ENCODE measurements around the gene GNG7. TPM values are rescaled to one million over a fixed set of nuclear protein-coding genes. Genes with fewer than 3 reads are reported as not detected.
A peak's percentile ranks its signal among the peaks of the same experiment; 100 is the strongest.

Gene GNG7
- total RNA-seq, 1 experiment from 2014 or later: 0.03 TPM

- Histone ChIP-seq H3K4me1 (replicated peaks) (peaks cover 20% of the 10 kb centered on the region), H3K27me3 (replicated peaks) (no peaks in the 10 kb centered on the region), H3K27ac (no peak overlapping the region), H3K4me3 (no peak overlapping the region), H3K36me3 (peaks cover 17% of the 10 kb centered on the region), H3K9me3 (replicated peaks) (peaks cover 11% of the 10 kb centered on the region)
- no peak for DNase-seq (ENCODE audit: low read depth in 1 of 2, low spot score in 2 of 2)
Measured at GRCh38 chr19:2482354-2483038, 220.0 kb downstream of the GNG7 start.

GRCh38 chr19:2481466-2481865 lies 221.0 kb downstream of the GNG7 start:
- H3K27me3 ChIP-seq (replicated peaks): no peaks in the 10 kb centered on the region
- peaks cover 28% of the 10 kb centered on the region for H3K36me3 ChIP-seq
- no peak for DNase-seq (ENCODE audit: low read depth in 1 of 2, low spot score in 2 of 2)
- no peak overlapping the region for H3K27ac ChIP-seq
- H3K9me3 ChIP-seq (replicated peaks): peaks cover 11% of the 10 kb centered on the region
- H3K4me1 ChIP-seq (replicated peaks): peaks cover 20% of the 10 kb centered on the region
- no peak overlapping the region for H3K4me3 ChIP-seq

DNA sequence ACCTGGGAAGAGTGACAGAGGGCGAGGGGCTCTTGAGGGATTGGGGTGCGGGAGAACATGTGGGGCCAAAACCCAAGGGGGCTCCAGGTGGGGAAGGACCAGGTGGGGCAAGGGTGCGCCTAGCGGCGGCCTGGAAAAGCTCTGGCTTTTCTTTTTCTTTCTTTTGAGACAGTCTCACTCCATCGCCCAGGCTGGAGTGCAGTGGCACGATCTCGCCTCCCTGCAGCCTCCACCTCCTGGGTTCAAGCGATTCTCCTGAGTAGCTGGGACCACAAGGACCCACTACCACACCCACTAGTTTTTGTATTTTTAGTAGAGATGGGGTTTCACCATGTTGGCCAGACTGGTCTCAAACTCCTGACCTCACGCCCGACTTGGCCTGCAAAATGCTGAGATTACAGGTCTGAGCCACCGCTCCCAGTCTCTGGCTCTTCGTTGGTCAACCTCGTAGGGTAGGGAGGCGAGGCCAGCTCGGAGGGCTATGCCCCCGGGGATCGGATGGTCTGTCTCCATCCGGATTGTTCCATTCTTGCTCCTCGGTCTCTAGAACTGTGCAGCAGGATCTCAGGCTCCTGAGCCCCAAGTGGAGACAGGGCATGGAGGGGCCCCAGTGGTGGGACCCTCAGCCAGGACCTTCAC lies 222.8 kb downstream of the GNG7 start:
- Histone ChIP-seq H3K4me1 (replicated peaks) (peaks cover 28% of the 10 kb centered on the region), H3K27me3 (replicated peaks) (no peaks in the 10 kb centered on the region), H3K36me3 (peaks cover 32% of the 10 kb centered on the region), H3K4me3 (no peak overlapping the region), H3K27ac (no peak overlapping the region), H3K9me3 (replicated peaks) (peaks cover 11% of the 10 kb centered on the region)
- no peak for DNase-seq (ENCODE audit: low read depth in 1 of 2, low spot score in 2 of 2)

DNA sequence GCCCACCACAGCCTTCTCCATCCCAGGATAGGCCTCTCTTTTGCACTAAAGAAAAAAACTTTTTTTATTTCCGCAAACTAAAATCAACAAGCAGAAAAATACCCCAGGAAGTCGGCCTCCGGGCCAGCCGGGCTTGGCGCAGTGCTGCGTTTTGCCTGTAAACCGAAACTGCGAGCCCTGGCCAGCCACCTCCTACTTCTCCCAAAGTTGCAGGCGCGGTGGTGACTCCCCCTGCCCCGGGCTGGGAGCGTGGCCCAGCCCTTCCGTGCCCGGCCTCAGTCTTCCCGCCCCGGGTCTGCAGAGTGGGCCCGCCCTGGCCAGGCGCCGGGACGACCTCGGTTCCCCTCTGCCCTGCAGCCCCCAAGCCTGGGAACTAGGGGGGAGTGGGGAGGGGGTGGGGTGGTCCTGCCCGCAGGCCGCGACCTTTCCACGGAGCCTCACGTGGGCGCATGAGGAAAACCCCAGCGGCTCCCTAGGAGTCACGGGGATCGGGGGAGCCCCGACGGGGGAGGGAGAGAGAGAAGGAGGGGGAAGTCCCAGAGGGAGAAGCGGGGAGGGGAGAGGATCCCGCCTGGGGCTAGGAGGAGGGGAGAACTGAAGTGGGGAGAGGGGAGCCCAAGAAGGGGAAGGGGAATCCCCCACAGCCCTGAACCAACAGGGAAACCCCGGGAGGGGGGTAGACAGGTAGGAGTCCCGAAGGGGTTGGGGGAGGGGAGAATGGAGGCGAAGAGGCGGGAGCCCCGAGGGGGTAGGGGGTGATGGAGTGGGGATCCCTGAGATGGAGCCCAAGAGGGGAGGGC lies 223.5 kb downstream of the GNG7 start:
- H3K4me1 ChIP-seq (replicated peaks): peaks cover 32% of the 10 kb centered on the region
- peaks cover 11% of the 10 kb centered on the region for H3K9me3 ChIP-seq (replicated peaks)
- DNase-seq (ENCODE audit: low read depth in 1 of 2, low spot score in 2 of 2): peak; percentile 62 to 78

DNA sequence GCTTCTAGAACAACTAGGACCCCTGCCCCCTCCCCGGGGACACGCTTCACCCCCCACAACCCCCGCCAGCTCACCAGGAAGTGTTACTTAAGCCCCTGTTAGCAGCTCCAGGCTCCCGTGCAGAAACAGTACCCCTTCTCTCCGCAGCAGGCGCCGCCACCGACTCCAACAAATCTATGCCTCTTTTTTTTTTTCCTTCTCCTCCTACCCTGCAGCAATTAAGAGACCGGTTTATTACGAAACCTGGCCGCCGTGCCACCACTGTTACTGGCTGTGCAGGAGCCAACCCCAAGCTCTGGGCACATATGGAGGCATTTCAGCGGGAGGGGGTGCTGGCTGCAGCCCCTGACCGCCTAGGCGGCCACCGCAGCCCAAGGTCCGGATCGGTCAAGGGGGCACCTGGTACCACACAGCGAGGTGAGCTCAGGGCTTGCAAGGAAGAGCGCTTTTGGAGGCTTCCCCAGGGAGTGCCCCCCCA lies 224.2 kb downstream of the GNG7 start:
- no peak overlapping the region for H3K27ac ChIP-seq
- peaks cover 5% of the 10 kb centered on the region; the same call in 1 of the 2 replicates for H3K9me3 ChIP-seq (replicated peaks)
- H3K4me1 ChIP-seq (replicated peaks): peaks cover 34% of the 10 kb centered on the region
- peak overlapping the region; percentile 75 for H3K4me3 ChIP-seq
- peaks cover 32% of the 10 kb centered on the region for H3K36me3 ChIP-seq
- H3K27me3 ChIP-seq (replicated peaks): no peaks in the 10 kb centered on the region
- no peak for DNase-seq (ENCODE audit: low read depth in 1 of 2, low spot score in 2 of 2)

More for the DNA sequence above, 223.5 kb downstream of the GNG7 start:
- Histone ChIP-seq H3K36me3 (peaks cover 32% of the 10 kb centered on the region), H3K27me3 (replicated peaks) (no peaks in the 10 kb centered on the region), H3K27ac (no peak overlapping the region), H3K4me3 (peak overlapping the region; percentile 75)

DNA sequence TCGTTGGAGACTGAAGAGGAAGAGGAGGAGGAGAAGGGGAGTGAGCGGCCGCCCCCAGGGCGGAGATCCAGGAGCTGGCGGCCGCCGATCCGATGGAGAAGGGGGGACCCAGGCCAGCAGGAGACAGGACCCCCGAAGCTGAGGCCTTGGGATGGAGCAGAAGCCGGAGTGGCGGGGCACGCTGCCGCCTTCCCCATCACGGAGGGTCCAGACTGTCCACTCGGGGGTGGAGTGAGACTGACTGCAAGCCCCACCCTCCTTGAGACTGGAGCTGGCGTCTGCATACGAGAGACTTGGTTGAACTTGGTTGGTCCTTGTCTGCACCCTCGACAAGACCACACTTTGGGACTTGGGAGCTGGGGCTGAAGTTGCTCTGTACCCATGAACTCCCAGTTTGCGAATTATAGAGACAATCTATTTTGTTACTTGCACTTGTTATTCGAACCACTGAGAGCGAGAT lies 224.7 kb downstream of the GNG7 start:
- peak in 1 of 2 experiments; percentile 48 for DNase-seq (ENCODE audit: low read depth in 1 of 2, low spot score in 2 of 2)
- Histone ChIP-seq H3K27me3 (replicated peaks) (no peaks in the 10 kb centered on the region), H3K36me3 (peaks cover 32% of the 10 kb centered on the region), H3K4me1 (replicated peaks) (peaks cover 34% of the 10 kb centered on the region), H3K27ac (no peak overlapping the region; the same call in 1 of the 2 replicates), H3K4me3 (peak overlapping the region; percentile 75), H3K9me3 (replicated peaks) (peaks cover 5% of the 10 kb centered on the region; the same call in 1 of the 2 replicates)

DNA sequence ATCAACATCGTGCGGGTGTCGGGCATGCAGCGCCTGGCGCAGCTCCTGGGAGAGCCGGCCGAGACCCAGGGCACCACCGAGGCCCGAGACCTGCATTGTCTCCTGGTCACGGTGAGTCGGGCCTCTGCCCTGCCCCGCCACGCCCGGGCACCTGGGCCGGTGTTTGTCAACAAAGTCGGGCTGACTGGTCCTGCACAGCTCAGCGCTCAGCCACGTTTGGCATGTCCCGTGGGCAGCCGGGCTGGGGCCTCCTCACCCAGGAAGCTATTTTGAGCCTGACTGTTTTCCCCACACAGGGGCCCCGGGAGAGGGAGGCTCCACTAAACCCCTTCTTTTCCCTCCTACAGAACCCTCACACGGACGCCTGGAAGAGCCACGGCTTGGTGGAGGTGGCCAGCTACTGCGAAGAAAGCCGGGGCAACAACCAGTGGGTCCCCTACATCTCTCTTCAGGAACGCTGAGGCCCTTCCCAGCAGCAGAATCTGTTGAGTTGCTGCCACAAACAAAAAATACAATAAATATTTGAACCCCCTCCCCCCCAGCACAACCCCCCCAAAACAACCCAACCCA lies 225.3 kb downstream of the GNG7 start:
- peak; percentile 54 to 56 for DNase-seq (ENCODE audit: low read depth in 1 of 2, low spot score in 2 of 2)
- Histone ChIP-seq H3K4me3 (peak overlapping the region; percentile 75), H3K36me3 (peaks cover 32% of the 10 kb centered on the region), H3K27ac (no peak overlapping the region), H3K27me3 (replicated peaks) (no peaks in the 10 kb centered on the region), H3K4me1 (replicated peaks) (peaks cover 34% of the 10 kb centered on the region), H3K9me3 (replicated peaks) (peaks cover under 1% of the 10 kb centered on the region; the same call in 1 of the 2 replicates)

DNA sequence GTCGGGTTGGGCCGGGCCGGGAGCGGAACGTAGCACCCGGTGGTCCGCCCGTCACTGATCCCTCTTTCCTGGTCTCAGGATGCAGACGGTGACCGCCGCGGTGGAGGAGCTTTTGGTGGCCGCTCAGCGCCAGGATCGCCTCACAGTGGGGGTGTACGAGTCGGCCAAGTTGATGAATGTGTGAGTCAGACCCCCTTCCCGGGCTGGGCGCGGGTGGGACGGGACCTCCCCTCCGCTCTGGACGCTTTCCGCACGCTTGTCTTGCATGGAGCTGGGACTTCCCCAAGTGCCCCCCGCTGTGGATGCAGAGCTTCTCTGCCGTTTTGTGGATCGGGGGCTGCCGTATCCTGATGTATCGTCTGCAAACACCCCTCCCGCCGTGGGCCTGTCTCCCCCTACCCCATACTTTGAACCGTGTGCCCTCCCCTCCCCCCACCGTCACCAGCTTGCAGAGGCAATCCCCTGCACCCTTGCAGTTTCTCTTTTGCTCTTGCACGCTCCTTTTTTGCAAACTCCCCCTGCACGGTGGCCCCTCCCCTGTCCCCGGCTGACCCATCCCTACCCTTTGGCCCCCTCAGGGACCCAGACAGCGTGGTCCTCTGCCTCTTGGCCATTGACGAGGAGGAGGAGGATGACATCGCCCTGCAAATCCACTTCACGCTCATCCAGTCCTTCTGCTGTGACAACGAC lies 225.9 kb downstream of the GNG7 start:
- no peaks in the 10 kb centered on the region for H3K9me3 ChIP-seq (replicated peaks)
- peaks cover 34% of the 10 kb centered on the region for H3K4me1 ChIP-seq (replicated peaks)
- H3K4me3 ChIP-seq: peak overlapping the region; percentile 75
- DNase-seq (ENCODE audit: low read depth in 1 of 2, low spot score in 2 of 2): peak; percentile 77 to 86
- peak overlapping the region; percentile 43 for H3K27ac ChIP-seq
- H3K36me3 ChIP-seq: peaks cover 32% of the 10 kb centered on the region
- H3K27me3 ChIP-seq (replicated peaks): no peaks in the 10 kb centered on the region

DNA sequence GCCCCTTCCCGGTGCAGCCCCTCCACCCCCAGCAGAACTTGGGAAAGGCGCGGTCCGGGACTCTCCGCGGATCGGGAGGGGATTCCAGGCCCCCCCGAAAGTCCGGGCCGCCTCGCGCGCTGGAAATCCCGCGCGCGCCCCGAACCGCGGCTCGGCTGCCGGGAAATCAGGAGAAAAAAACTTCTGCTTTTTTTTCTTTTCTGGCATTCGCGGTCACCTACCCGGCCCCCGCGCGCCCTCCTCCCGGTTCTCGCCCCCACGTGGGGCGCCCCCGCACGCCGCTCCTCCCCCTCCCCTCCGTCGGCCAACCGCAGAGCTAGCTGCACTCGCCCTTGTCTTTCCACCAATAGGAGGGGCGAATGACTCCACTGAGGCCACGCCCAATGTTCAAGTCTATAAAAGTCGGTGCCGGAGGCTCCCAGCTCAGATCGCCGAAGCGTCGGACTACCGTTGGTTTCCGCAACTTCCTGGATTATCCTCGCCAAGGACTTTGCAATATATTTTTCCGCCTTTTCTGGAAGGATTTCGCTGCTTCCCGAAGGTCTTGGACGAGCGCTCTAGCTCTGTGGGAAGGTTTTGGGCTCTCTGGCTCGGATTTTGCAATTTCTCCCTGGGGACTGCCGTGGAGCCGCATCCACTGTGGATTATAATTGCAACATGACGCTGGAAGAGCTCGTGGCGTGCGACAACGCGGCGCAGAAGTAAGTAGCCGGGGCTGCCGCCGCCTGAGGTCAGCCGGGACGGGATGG lies 226.6 kb downstream of the GNG7 start, which contains the start of gene GADD45B:
TSS of gene GADD45B (plus strand) at position 426 of the 749 bp plus-strand sequence. CDS start at position 658, 232 bp downstream.
- peak; percentile 98 to 99 for DNase-seq (ENCODE audit: low read depth in 1 of 2, low spot score in 2 of 2)
- Histone ChIP-seq H3K27ac (peak within 1 kb of the TSS; percentile 58), H3K4me1 (replicated peaks) (peaks cover 28% of the 10 kb centered on the region)

DNA sequence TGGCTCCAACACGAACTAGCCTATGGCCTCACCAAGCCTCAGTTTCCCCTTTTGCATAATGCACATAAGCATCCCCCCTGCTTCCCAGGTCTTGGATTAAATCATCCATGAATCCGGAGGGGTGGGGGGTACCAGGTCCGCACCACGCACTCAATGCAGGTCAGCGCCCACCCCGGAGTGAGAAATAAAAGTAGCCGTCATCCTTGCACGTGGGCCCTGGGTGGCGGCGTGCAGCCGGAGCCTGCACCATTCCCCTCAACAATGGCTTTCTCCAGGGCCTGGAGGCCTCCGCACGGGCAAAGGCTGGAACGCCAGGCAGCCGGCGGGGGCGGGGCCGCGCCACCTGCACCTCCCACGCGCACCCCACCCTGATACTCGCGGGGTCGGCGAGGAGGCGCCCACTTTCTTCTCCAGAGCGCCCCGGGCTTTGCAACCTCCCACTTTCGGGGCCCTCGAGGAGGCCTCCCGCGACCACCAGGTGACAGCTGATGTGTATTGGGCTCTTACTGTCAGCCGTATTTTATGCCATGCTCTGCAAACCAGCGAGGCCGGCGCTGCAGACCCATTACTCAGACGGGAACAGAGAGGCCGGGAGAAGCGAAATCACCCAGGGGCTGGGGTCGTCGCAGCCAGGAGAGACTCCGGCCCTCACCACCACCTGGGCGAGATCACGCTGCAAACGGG lies 227.3 kb downstream of the GNG7 start:
- peak; percentile 79 to 89 for DNase-seq (ENCODE audit: low read depth in 1 of 2, low spot score in 2 of 2)
- Histone ChIP-seq H3K9me3 (replicated peaks) (no peaks in the 10 kb centered on the region), H3K27ac (peak overlapping the region; percentile 58), H3K4me1 (replicated peaks) (peaks cover 28% of the 10 kb centered on the region), H3K27me3 (replicated peaks) (no peaks in the 10 kb centered on the region), H3K4me3 (peak overlapping the region; percentile 75), H3K36me3 (peaks cover 32% of the 10 kb centered on the region)

More for the DNA sequence above, 226.6 kb downstream of the GNG7 start, which contains the start of gene GADD45B:
- Histone ChIP-seq H3K9me3 (replicated peaks) (no peaks in the 10 kb centered on the region), H3K27me3 (replicated peaks) (no peaks in the 10 kb centered on the region), H3K4me3 (peak within 1 kb of the TSS; percentile 75), H3K36me3 (peaks cover 32% of the 10 kb centered on the region)

- no peaks in the 10 kb centered on the region for H3K27me3 ChIP-seq (replicated peaks)
- DNase-seq (ENCODE audit: low read depth in 1 of 2, low spot score in 2 of 2): peak; percentile 96
- peaks cover 32% of the 10 kb centered on the region for H3K36me3 ChIP-seq
- H3K4me1 ChIP-seq (replicated peaks): peaks cover 27% of the 10 kb centered on the region
- H3K9me3 ChIP-seq (replicated peaks): no peaks in the 10 kb centered on the region
- H3K4me3 ChIP-seq: peak overlapping the region; percentile 75
- peak overlapping the region; percentile 58 for H3K27ac ChIP-seq
Measured at GRCh38 chr19:2474232-2475017, 228.1 kb downstream of the GNG7 start.

Data from SJSA1 (cell line).